HepG2 (cell line): ENCODE results near the gene YPEL3. TPM values are rescaled to one million over a fixed set of nuclear protein-coding genes. Genes with fewer than 3 reads are reported as not detected.

Experiments
- ATF1 ChIP-seq: IDR thresholded peaks from 2 replicates; pipeline ENCODE4 v1.6.1; 2016; ENCODE audit warnings: mild to moderate bottlenecking, control low read depth
- KDM5A ChIP-seq: fragments of 200-600 bp; sonication (generic); IDR thresholded peaks from 2 replicates; pipeline ENCODE4 v1.7.0; 2018; ENCODE audit warnings: antibody characterized with exemption, mild to moderate bottlenecking, low read length, borderline replicate concordance
- MTA1 ChIP-seq: sonication (generic); formaldehyde crosslinking; IDR thresholded peaks from 2 replicates; pipeline ENCODE4 v1.4.0; 2020; ENCODE audit warnings: missing genetic modification reagents, mild to moderate bottlenecking, borderline replicate concordance
- PATZ1 ChIP-seq: sonication (generic); formaldehyde crosslinking; IDR thresholded peaks from 2 replicates; pipeline ENCODE4 v1.4.0; 2020; ENCODE audit warnings: missing genetic modification reagents
- SP5 ChIP-seq: IDR thresholded peaks from 2 replicates; pipeline ENCODE4 v1.6.1; 2016; ENCODE audit warnings: low read depth, borderline replicate concordance
- TIGD3 ChIP-seq: sonication (generic); formaldehyde crosslinking; IDR thresholded peaks from 2 replicates; pipeline ENCODE4 v1.5.1; 2020; ENCODE audit warnings: mild to moderate bottlenecking, missing genetic modification reagents, borderline replicate concordance
- ZBTB38 ChIP-seq: sonication (generic); formaldehyde crosslinking; IDR thresholded peaks from 2 replicates; pipeline ENCODE4 v1.5.1; 2020; ENCODE audit warnings: mild to moderate bottlenecking, missing genetic modification reagents
- ZNF572 ChIP-seq: sonication (generic); formaldehyde crosslinking; IDR thresholded peaks from 2 replicates; pipeline ENCODE4 v1.5.1; 2020; ENCODE audit warnings: mild to moderate bottlenecking, missing genetic modification reagents
- ZNF607 ChIP-seq: sonication (generic); formaldehyde crosslinking; IDR thresholded peaks from 2 replicates; pipeline ENCODE4 v1.5.1; 2020; ENCODE audit warnings: missing genetic modification reagents, mild to moderate bottlenecking, borderline replicate concordance
- ZNF773 ChIP-seq: sonication (generic); formaldehyde crosslinking; IDR thresholded peaks from 2 replicates; pipeline ENCODE4 v1.4.0; 2020; ENCODE audit warnings: missing genetic modification reagents, borderline replicate concordance
- polyA plus RNA-seq, 8 experiments: library from polyadenylated mRNA; depleted of rRNA in 3 of 8; stranded (reverse) in 7 of 8; unstranded in 1 of 8; fragments of >200 nt; fragmentation: Illumina TruSeq in 4 of 8; extraction: Trizol in 4 of 8; gene quantifications; 2 replicates each; pipeline versions ENCODE4 v1.2.1 to v1.2.3, GENCODE V29; 2011 to 2016; ENCODE audit warnings: low read depth in 4 of 8, missing spikeins in 1 of 8, mixed read lengths in 1 of 8; ENCODE audit not compliant: insufficient read depth in 1 of 8
- total RNA-seq, 5 experiments: library from RNA; depleted of rRNA; stranded (reverse); fragments of >200 nt; fragmentation: Illumina TruSeq; extraction: Trizol; gene quantifications; 2 replicates each; pipeline ENCODE4 v1.2.3, GENCODE V29; 2016; ENCODE audit warnings: low read depth in 1 of 5
- TF ChIP-seq, protein P1 (sequence below): IDR thresholded peaks from 2 replicates; pipeline ENCODE4 v1.6.1; 2012; ENCODE audit warnings: inconsistent platforms
- TF ChIP-seq, protein P2 (sequence below): sonication (generic); formaldehyde crosslinking; IDR thresholded peaks from 2 replicates; pipeline ENCODE4 v1.8.0; 2022; ENCODE audit warnings: missing genetic modification reagents, mild to moderate bottlenecking, moderate library complexity, borderline replicate concordance
- TF ChIP-seq, protein P3 (sequence below): sonication (generic); formaldehyde crosslinking; IDR thresholded peaks from 2 replicates; pipeline ENCODE4 v1.4.0; 2020; ENCODE audit warnings: mild to moderate bottlenecking, missing genetic modification reagents
- TF ChIP-seq, protein P4 (sequence below): sonication (generic); formaldehyde crosslinking; conservative IDR thresholded peaks from 2 replicates; pipeline ENCODE4 v1.8.0; 2022; ENCODE audit warnings: low read depth, missing genetic modification reagents
- TF ChIP-seq, protein P5 (sequence below): sonication (generic); formaldehyde crosslinking; IDR thresholded peaks from 2 replicates; pipeline ENCODE4 v1.8.1; 2023; ENCODE audit warnings: mild to moderate bottlenecking, inconsistent platforms, moderate library complexity, missing genetic modification reagents, borderline replicate concordance

The YPEL3 gene
- total and polyA plus RNA-seq, 2 of the 13 experiments (the other 11 are each of a cell fraction or from before 2014, with no cell fraction given): 5.4 to 47.0 TPM

- TF ChIP-seq, protein P1, sequence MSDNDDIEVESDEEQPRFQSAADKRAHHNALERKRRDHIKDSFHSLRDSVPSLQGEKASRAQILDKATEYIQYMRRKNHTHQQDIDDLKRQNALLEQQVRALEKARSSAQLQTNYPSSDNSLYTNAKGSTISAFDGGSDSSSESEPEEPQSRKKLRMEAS: 0 out of 2 replicates have a peak, but pooled peaks have one; percentile 10
- TF ChIP-seq ZBTB38 (CRISPR knock-in tag): peak; percentile 88; the same call in 1 of the 2 replicates
- peak; percentile 21; the same call in 1 of the 2 replicates for TF ChIP-seq PATZ1 (CRISPR knock-in tag)
- TF ChIP-seq ATF1 (CRISPR knock-in tag): no peak
- 0 out of 2 replicates have a peak, but pooled peaks have one; percentile 48 for TF ChIP-seq ZNF607 (CRISPR knock-in tag)
- no peak for TF ChIP-seq SP5 (CRISPR knock-in tag)
- TF ChIP-seq, protein P2, sequence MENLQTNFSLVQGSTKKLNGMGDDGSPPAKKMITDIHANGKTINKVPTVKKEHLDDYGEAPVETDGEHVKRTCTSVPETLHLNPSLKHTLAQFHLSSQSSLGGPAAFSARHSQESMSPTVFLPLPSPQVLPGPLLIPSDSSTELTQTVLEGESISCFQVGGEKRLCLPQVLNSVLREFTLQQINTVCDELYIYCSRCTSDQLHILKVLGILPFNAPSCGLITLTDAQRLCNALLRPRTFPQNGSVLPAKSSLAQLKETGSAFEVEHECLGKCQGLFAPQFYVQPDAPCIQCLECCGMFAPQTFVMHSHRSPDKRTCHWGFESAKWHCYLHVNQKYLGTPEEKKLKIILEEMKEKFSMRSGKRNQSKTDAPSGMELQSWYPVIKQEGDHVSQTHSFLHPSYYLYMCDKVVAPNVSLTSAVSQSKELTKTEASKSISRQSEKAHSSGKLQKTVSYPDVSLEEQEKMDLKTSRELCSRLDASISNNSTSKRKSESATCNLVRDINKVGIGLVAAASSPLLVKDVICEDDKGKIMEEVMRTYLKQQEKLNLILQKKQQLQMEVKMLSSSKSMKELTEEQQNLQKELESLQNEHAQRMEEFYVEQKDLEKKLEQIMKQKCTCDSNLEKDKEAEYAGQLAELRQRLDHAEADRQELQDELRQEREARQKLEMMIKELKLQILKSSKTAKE (CRISPR knock-in tag): no peak
- TF ChIP-seq, protein P3, sequence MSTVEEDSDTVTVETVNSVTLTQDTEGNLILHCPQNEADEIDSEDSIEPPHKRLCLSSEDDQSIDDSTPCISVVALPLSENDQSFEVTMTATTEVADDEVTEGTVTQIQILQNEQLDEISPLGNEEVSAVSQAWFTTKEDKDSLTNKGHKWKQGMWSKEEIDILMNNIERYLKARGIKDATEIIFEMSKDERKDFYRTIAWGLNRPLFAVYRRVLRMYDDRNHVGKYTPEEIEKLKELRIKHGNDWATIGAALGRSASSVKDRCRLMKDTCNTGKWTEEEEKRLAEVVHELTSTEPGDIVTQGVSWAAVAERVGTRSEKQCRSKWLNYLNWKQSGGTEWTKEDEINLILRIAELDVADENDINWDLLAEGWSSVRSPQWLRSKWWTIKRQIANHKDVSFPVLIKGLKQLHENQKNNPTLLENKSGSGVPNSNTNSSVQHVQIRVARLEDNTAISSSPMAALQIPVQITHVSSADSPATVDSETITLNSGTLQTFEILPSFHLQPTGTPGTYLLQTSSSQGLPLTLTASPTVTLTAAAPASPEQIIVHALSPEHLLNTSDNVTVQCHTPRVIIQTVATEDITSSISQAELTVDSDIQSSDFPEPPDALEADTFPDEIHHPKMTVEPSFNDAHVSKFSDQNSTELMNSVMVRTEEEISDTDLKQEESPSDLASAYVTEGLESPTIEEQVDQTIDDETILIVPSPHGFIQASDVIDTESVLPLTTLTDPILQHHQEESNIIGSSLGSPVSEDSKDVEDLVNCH (CRISPR knock-in tag): no peak
- peak; percentile 34; the same call in 1 of the 2 replicates for TF ChIP-seq MTA1 (CRISPR knock-in tag)
- no peak for TF ChIP-seq ZNF773 (CRISPR knock-in tag)
- TF ChIP-seq ZNF572 (CRISPR knock-in tag): peak; percentile 41; the same call in 1 of the 2 replicates
- TF ChIP-seq, protein P4, sequence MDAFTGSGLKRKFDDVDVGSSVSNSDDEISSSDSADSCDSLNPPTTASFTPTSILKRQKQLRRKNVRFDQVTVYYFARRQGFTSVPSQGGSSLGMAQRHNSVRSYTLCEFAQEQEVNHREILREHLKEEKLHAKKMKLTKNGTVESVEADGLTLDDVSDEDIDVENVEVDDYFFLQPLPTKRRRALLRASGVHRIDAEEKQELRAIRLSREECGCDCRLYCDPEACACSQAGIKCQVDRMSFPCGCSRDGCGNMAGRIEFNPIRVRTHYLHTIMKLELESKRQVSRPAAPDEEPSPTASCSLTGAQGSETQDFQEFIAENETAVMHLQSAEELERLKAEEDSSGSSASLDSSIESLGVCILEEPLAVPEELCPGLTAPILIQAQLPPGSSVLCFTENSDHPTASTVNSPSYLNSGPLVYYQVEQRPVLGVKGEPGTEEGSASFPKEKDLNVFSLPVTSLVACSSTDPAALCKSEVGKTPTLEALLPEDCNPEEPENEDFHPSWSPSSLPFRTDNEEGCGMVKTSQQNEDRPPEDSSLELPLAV (CRISPR knock-in tag): no peak
- TF ChIP-seq, protein P5, sequence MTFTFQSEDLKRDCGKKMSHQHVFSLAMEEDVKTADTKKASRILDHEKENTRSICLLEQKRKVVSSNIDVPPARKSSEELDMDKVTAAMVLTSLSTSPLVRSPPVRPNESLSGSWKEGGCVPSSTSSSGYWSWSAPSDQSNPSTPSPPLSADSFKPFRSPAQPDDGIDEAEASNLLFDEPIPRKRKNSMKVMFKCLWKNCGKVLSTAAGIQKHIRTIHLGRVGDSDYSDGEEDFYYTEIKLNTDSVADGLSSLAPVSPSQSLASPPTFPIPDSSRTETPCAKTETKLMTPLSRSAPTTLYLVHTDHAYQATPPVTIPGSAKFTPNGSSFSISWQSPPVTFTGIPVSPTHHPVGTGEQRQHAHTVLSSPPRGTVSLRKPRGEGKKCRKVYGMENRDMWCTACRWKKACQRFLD: 0 out of 2 replicates have a peak, but pooled peaks have one; percentile 59
- TF ChIP-seq KDM5A: no peak
- TF ChIP-seq TIGD3 (CRISPR knock-in tag): 0 out of 2 replicates have a peak, but pooled peaks have one; percentile 15
These were observed 25.9 kb upstream of the YPEL3 start (continued) for GRCh38 chr16:30121741-30122571.
